Endothelial cell (in vitro differentiated cells): ENCODE measurements around the gene SPOPL. TPM values are rescaled to one million over a fixed set of nuclear protein-coding genes. Genes with fewer than 3 reads are reported as not detected.
"Not testable (repeated sequence)": the region's sequence is repeated elsewhere in the genome, so short reads cannot be mapped to it uniquely, and the experiment has no call there.

Source experiments
- DNase-seq: peaks from one replicate; pipeline ENCODE4 v3.0.0; 2021; ENCODE audit warnings: low spot score
- H3K27ac Mint-ChIP-seq: one replicate; pipeline ENCODE4 v1.8.0; 2021; ENCODE audit warnings: mixed read lengths, inconsistent platforms; ENCODE audit not compliant: unreplicated experiment
- H3K27me3 Mint-ChIP-seq: one replicate; pipeline ENCODE4 v1.8.0; 2021; ENCODE audit warnings: mild to moderate bottlenecking, moderate library complexity, mixed read lengths, inconsistent platforms; ENCODE audit not compliant: unreplicated experiment
- H3K36me3 Mint-ChIP-seq: one replicate; pipeline ENCODE4 v1.8.0; 2021; ENCODE audit warnings: mild to moderate bottlenecking, low read depth, mixed read lengths, inconsistent platforms; ENCODE audit not compliant: unreplicated experiment
- H3K4me1 Mint-ChIP-seq: one replicate; pipeline ENCODE4 v1.8.0; 2021; ENCODE audit warnings: mild to moderate bottlenecking, mixed read lengths, inconsistent platforms; ENCODE audit not compliant: unreplicated experiment
- H3K4me3 Mint-ChIP-seq: one replicate; pipeline ENCODE4 v1.8.0; 2021; ENCODE audit warnings: mild to moderate bottlenecking, mixed read lengths, inconsistent platforms; ENCODE audit not compliant: unreplicated experiment
- H3K9me3 Mint-ChIP-seq: one replicate; pipeline ENCODE4 v1.8.0; 2021; ENCODE audit warnings: mixed read lengths, inconsistent platforms; ENCODE audit not compliant: unreplicated experiment
- CTCF ChIP-seq: fragments of 200-600 bp; sonication (generic); IDR thresholded peaks from one replicate; pipeline ENCODE4 v1.5.0; 2021; ENCODE audit warnings: antibody characterized with exemption; ENCODE audit not compliant: unreplicated experiment
- total RNA-seq: library from RNA; stranded (reverse); fragmentation: NEBNext Ultra II Directional; extraction: Animal tissue kit (Norgen Biotek cat#: 25700); gene quantifications from one replicate; pipeline ENCODE4 v1.2.1, GENCODE V29; 2021; ENCODE audit not compliant: unreplicated experiment

SPOPL gene
- total RNA-seq, 1 donor from 2014 or later, result 27.8 TPM

- H3K4me1 Mint-ChIP-seq, result peaks cover 18% of the 10 kb centered on the region
- H3K36me3 Mint-ChIP-seq, result peaks cover 26% of the 10 kb centered on the region
- H3K27ac Mint-ChIP-seq, result no peak overlapping the region
- no peak for TF ChIP-seq CTCF
- H3K4me3 Mint-ChIP-seq, result no peak overlapping the region
- H3K9me3 Mint-ChIP-seq, result no peaks in the 10 kb centered on the region
- no peak for DNase-seq
- no peaks in the 10 kb centered on the region for H3K27me3 Mint-ChIP-seq
These were observed 21.0 kb downstream of the SPOPL start for GRCh38 chr2:138522556-138522955.

GRCh38 chr2:138523018-138523672, 21.6 kb downstream of the SPOPL start:
- DNase-seq, H3K27ac Mint-ChIP-seq, H3K9me3 Mint-ChIP-seq, H3K27me3 Mint-ChIP-seq, H3K4me3 Mint-ChIP-seq: not testable (repeated sequence)
- H3K4me1 Mint-ChIP-seq, result peaks cover 20% of the 10 kb centered on the region
- H3K36me3 Mint-ChIP-seq, result peaks cover 26% of the 10 kb centered on the region

DNA sequence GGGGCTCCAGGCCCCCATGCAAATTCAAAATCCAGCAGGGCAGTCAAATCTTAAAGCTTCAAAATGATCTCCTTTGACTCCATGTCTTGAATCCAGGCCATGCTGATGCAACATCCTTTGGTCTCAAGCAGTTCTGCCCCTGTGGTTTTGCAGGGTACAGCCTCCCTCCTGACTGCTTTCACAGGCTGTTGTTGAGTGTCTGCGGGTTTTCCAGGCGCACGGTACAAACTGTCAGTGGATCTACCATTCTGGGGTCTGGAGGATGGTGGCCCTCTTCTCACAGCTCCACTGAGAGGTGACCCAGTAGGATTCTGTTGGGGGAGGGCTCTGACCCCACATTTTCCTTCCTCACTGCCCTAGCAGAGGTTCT, 22.1 kb downstream of the SPOPL start:
- not testable (repeated sequence) for H3K9me3 Mint-ChIP-seq

GRCh38 chr2:138524353-138524752, 22.8 kb downstream of the SPOPL start:
- Mint-ChIP-seq H3K4me1 (peaks cover 15% of the 10 kb centered on the region), H3K36me3 (peaks cover 26% of the 10 kb centered on the region)
- not testable (repeated sequence) for H3K27me3 Mint-ChIP-seq, DNase-seq, H3K27ac Mint-ChIP-seq, H3K9me3 Mint-ChIP-seq, H3K4me3 Mint-ChIP-seq

More for the DNA sequence above, 22.1 kb downstream of the SPOPL start:
- Mint-ChIP-seq H3K36me3 (peaks cover 26% of the 10 kb centered on the region), H3K4me1 (peaks cover 15% of the 10 kb centered on the region)
- not testable (repeated sequence) for DNase-seq, H3K27ac Mint-ChIP-seq, H3K27me3 Mint-ChIP-seq, H3K4me3 Mint-ChIP-seq

- Mint-ChIP-seq H3K9me3 (peaks cover 1% of the 10 kb centered on the region), H3K4me3 (no peak overlapping the region)
- no peak for DNase-seq
These were observed 30.3 kb downstream of the SPOPL start for GRCh38 chr2:138531913-138532312.

GRCh38 chr2:138534791-138535190, 33.2 kb downstream of the SPOPL start:
- TF ChIP-seq CTCF, result no peak
- Mint-ChIP-seq H3K4me1 (peaks cover 28% of the 10 kb centered on the region), H3K27ac (no peak overlapping the region), H3K36me3 (peaks cover 28% of the 10 kb centered on the region), H3K4me3 (no peak overlapping the region), H3K27me3 (peaks cover 4% of the 10 kb centered on the region), H3K9me3 (peaks cover 4% of the 10 kb centered on the region)
- DNase-seq, result no peak

More at GRCh38 chr2:138531913-138532312, 30.3 kb downstream of the SPOPL start:
- peaks cover 3% of the 10 kb centered on the region for H3K27me3 Mint-ChIP-seq
- peaks cover 38% of the 10 kb centered on the region for H3K4me1 Mint-ChIP-seq
- peaks cover 7% of the 10 kb centered on the region for H3K36me3 Mint-ChIP-seq
- no peak overlapping the region for H3K27ac Mint-ChIP-seq
- TF ChIP-seq CTCF, result no peak
